ENCODE measurements around the gene SLC7A14.

DNA sequence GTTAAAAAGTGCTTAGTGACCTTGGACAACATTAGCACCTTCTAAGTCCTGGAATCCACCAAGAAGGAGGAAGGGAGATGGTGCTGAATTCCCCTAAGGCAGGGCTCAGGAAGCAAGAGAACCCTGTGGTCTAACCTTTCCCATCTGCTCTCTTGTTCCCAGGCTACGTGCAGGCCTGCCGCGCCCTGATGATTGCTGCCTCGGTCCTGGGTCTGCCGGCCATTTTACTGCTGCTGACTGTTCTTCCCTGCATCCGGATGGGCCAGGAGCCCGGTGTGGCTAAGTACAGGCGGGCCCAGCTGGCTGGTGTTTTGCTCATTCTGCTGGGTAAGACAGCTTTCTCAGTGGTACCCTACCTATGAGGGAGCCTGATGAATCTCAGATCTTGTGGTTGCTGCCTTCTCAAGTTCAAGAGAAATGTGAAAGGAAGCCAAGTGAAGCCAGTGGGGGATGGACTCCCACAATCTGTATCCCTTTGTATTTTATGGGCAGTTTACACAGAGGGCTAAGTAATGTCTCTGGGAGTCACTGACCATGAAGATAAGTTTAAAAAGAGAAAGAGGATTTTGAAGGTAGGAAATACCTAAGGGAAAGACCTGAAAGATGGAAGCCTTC is 162.8 kb downstream of the SLC7A14 start:
- TF ChIP-seq, protein P1, sequence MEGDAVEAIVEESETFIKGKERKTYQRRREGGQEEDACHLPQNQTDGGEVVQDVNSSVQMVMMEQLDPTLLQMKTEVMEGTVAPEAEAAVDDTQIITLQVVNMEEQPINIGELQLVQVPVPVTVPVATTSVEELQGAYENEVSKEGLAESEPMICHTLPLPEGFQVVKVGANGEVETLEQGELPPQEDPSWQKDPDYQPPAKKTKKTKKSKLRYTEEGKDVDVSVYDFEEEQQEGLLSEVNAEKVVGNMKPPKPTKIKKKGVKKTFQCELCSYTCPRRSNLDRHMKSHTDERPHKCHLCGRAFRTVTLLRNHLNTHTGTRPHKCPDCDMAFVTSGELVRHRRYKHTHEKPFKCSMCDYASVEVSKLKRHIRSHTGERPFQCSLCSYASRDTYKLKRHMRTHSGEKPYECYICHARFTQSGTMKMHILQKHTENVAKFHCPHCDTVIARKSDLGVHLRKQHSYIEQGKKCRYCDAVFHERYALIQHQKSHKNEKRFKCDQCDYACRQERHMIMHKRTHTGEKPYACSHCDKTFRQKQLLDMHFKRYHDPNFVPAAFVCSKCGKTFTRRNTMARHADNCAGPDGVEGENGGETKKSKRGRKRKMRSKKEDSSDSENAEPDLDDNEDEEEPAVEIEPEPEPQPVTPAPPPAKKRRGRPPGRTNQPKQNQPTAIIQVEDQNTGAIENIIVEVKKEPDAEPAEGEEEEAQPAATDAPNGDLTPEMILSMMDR (IDR thresholded peaks at IDR 0.05), result no peak
- TF ChIP-seq POLR2AphosphoS5 (IDR thresholded peaks at IDR 0.05) (no peak), POLR2A (IDR thresholded peaks at IDR 0.05) (no peak)
